ENCODE results near the gene UBE2J2.

The UBE2J2 gene

GRCh38 chr1:1280782-1281481 is 7.3 kb upstream of the UBE2J2 start:
- DNase-seq = no peak

DNA sequence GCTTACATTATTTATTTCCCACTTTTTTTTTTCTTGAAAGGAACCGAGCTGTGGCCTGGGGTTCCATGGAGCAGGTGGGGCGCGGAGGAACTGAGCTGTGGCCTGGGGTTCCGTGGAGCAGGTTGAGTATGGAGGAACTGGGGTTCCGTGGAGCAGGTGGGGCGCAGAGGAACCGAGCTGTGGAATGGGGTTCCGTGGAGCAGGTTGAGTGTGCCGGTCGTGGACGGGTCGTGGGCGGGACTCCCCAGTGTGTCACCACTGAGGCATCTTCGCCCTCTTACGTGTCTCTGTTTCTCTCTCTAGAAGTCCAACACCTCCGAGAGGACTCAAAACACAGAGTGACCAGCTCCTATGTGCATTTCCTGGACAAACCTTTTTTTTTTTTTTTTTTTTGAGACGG is 5.4 kb upstream of the UBE2J2 start:
- DNase-seq = no peak

GRCh38 chr1:1278620-1279019 is 5.0 kb upstream of the UBE2J2 start:
- no peak for DNase-seq

DNA sequence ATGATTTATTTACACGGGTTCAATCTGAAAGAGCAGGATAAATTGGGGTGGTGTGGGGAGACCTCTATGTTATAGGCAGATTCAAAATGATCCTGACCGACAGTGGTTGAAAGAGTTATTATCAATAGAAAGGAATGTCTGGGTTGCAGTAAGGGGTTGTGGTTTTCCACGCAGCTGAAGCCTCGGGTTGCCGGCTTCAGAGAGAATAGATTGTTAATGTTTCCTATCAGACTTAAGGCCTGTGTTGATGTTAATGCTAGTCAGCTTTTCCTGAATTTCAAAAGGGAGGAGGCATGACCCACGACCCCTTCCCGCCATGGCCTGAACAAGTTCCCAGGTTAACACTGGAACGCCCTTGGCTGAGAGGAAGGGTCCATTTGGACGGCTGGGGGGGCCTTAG is 2.2 kb upstream of the UBE2J2 start:
- no peak for DNase-seq

- no peak for DNase-seq
Measured at GRCh38 chr1:1274931-1275431, 1.3 kb upstream of the UBE2J2 start.

- no peak for DNase-seq
Measured at GRCh38 chr1:1274299-1274930, 761 bp upstream of the UBE2J2 start.

DNA sequence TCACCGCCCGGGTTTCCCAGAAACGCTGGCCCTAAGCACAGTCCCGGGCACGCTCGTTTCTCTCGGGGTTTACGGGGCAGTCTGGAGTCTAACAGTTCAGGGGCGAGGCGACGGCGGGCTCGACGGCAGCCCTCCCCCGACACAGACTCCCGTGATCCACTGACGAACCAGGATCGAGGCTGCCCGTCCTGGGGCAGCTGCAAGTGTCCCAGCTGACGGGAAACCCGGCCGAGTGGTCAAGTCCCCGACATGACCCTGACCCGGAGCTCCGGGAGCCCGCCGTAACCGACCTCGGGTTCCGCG is 494 bp downstream of the UBE2J2 start:
- DNase-seq = peak in 1 of 2 donors; percentile 27

- no peak for DNase-seq
Measured at GRCh38 chr1:1272341-1273208, 1.1 kb downstream of the UBE2J2 start.

GRCh38 chr1:1270813-1271212 is 2.8 kb downstream of the UBE2J2 start:
- peak in 1 of 2 donors; percentile 30 for DNase-seq

DNA sequence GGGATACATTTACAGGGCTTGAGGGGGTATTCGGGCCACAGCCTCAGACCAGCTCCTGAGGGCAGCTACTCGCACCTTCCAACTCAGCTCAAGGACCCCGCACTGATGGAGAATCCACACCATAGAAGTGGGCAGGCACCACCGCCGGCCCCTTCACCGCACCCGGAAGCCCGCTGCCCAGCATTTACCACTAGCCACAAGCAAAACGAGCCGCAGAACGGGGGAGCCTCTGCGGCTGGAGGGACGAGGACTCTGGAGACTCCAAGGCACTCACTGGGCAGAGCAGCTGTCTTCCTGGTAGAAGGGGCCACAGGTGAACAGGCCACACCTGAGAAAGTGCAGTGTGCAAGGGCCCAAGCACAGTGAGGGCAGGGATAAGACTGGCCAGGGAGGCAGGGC is 5.4 kb downstream of the UBE2J2 start:
- DNase-seq = no peak

- no peak for DNase-seq
Measured at GRCh38 chr1:1267488-1268283, 6.0 kb downstream of the UBE2J2 start.

DNA sequence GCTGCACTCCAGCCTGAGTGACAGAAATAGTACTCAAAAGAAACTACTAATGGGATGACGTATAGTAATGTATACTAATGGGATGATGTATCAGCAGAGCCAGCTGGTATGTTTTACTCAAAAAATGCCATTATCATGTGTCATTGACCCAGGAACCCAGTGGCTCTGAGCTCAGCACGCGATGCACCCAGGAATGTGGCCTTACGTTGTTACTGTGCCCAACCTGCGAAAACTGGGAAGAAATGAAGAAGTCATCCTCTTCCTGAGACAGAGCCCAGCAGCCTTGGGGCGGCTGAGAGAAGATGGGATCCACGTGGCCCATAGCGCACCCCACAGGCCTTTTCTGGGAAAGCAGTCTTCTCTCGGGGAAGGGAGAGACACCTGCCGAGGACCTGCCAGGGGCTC is 8.8 kb downstream of the UBE2J2 start:
- DNase-seq = no peak

GRCh38 chr1:1264026-1264425 is 9.6 kb downstream of the UBE2J2 start:
- DNase-seq = no peak

DNA sequence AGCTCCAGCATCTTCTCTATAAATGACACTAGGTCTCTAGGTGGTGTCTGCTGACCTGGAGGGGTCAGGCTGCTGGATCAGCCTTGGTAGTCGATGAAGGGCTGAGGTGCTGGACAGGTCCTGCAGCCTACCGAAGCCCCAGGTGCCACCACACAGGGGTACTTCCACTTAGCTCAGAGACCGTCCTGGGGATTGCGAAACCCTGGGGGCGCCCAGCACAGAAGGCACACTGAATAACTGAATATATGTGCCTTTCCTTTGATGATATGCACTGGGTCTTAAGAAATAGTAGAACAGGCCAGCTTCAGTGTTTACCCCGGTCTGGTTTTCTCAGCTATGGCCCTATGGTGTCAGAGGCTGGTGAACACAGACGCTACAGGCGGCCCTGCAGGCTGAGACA is 10.9 kb downstream of the UBE2J2 start:
- DNase-seq = no peak

DNA sequence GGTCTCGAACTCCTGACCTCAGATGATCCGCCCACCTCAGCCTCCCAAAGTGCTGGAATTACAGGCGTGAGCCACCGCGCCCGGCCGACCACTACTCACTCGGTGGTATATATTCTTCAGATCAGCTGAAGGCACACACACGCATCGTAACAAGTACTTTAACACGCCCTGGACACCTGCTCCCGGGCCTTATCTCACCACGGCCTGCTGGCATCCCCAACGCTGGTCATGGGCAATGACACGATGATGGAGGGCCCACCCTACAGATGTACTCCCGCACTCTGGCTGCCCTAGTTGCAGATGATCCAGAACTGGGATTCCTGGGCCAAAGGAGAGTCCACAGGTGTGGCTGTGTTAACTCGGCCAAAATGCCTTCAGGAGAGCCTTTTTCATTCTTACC is 11.6 kb downstream of the UBE2J2 start:
- DNase-seq = no peak

- DNase-seq = no peak
Measured at GRCh38 chr1:1260843-1261560, 12.7 kb downstream of the UBE2J2 start.

GRCh38 chr1:1259951-1260600 is 13.6 kb downstream of the UBE2J2 start:
- peak in 1 of 2 donors; percentile 22 for DNase-seq

DNA sequence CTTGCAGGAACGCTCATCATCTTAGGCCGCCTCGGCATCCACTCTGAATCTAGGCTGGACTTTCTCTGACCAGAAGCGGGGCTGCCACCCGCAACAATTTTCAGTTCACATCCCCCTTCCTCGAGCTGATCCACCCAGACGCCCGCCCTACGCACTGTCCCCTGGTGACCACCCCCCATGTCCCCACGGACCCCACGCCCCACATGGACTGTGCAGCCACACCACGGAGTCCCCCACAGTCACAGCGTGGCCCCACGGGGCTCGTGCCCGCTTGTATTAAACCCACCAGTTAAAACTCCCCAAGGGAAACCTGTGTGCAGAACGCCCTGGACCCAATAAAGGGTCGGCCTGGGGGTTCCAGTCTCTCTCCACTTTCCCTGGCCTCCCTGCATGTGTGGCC is 14.1 kb downstream of the UBE2J2 start:
- DNase-seq = no peak

DNA sequence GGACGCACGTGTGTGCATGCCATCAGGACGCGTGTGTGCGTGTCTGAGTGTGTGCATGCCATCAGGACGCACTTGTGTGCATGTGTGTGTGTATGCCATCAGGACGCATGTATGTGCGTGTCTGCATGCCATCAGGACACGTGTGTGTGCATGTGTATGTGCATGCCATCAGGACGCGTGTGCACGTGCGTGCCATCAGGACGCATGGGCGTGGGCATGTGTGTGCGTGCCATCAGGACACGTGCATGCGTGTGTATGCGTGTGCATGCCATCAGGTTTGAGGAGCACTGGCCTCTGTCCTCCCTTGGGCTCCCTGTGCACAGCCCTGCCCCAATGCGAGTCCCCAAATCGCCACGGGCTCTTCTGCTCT is 14.6 kb downstream of the UBE2J2 start:
- DNase-seq = no peak

DNA sequence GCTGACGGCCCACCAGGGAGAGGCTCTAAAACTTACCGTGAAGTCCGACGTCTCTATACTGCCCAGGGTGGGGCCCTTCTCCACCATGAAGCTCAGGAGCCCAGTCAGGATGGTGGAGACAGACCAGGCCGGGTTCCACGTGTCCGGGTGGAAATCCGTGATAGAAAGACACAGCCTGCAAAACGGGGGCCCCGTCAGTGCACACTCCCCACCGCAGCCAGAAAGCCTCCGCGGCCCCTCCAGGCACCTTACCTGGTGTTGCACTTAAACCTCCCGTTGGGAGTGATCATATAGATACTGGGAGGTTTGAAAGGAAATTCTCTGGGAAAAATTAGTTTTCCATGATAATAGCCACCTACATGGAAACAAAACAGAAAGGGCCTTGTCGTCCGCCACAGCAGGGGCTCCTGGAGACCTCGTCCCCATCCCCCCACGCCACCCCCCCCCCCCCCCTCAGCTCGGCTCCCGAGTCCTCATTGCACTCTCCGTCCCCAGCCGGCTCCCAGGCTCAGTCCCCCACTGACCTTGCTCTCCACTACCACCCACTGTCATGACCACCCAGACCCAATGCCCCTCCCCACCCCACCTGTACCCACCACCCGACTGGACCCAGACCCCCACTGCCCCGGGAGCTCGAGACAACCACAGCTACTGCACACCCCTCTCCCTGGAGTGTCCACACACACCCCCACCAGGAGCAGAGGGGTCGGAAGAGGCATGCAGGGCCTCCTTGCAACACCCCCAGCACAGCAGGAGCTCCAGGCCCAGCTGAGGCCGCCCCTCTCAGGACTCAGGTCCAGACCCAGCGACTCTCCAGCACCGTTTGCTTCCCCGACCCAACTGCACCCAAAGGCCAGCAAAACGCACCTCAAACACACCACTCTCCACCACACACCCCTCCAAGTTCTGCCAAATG is 16.4 kb downstream of the UBE2J2 start:
- no peak for DNase-seq

- DNase-seq = no peak
Measured at GRCh38 chr1:1255611-1256010, 18.0 kb downstream of the UBE2J2 start.

Data from inflammatory macrophage treated with lipopolysaccharide for 1 hour (primary cell).